HG03457 (cell line): ENCODE data around the gene UROD.
"Not testable (repeated sequence)": the region's sequence is repeated elsewhere in the genome, so short reads cannot be mapped to it uniquely, and the experiment has no call there.

Source experiments
- ATAC-seq: cut with Tn5 transposase; IDR thresholded peaks from one replicate; pipeline ENCODE4 v1.9.1; 2021; ENCODE audit warnings: moderate number of reproducible peaks; ENCODE audit not compliant: unreplicated experiment

Gene UROD

GRCh38 chr1:45038240-45038639 is 26.2 kb downstream of the UROD start:
- no peak for ATAC-seq

GRCh38 chr1:45038661-45039364 is 26.8 kb downstream of the UROD start:
- ATAC-seq: no peak

DNA sequence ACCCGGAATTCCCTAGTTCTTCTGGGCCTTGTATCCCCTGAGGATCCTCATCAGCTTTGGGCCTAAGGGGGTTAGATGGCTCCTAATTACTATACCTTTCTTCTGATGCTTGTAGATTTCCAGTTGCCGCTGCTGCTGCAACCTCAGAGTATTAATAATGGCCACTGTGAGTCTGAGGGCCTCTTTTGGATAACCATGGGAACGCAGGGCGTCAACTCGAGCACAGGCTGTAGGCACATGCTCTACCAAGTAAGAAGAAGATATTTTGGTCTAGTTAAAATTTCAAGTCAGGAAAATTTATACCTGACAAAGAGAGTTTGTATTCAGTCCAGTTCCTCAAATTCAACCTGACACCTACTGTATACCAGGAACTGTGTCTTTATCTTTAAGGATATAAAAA is 28.2 kb downstream of the UROD start:
- no peak for ATAC-seq

GRCh38 chr1:45043094-45043493 is 31.0 kb downstream of the UROD start:
- ATAC-seq: no peak

- no peak for ATAC-seq
Observed at GRCh38 chr1:45044916-45045315, 32.9 kb downstream of the UROD start.

DNA sequence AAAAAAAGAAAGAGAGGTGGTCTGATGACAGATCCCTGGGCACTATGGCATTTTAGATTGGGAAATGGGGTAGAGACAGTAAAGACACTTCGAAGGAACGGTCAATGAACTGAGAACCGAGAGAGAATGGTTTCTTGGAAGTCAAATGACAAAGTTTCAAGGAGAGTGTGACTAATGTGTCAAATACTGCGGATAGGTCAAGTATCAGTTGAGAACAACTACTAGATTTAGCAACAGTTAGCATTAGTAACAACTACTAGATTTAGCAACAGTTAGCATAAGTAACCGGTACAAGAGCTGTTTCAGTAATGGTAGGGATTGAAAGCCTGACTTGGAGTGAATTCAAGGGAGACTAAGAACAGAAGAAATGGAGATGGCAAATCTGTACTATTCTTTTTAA is 35.0 kb downstream of the UROD start:
- ATAC-seq: no peak

DNA sequence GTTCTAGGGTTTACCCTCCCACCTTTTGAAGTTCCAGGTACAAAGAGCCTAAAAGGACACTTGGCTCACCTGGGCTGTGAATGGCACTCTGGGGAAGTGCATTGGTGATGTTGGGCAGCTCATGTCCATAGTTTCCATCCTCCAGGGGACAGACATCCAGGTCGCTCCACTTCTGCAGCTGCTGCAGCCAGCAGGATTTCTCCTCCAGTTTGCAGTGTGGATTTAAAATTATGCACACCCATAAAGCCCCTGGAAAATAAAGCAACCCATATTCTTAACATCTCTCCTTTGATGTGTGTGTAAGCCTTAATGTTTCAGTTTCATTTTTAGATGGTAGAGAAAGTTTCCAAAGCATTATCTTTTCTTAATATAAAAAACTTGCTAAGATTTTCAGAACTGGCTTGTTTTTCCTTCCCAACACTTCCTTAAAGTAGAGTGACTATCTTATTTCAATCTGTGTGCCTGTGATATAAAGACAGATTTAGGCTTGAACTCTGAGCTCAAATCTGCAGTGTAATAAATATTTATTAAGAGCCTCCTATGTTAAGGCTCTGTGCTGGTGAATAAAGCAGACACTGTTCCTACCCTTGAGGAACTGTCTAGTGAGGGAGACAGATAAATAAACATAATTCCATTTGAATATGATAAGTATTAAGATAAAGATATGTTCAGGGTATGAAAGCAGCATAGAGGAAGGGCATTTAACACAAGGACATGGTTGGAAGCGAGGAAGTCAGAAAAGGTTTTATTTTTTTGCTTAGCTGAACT is 39.1 kb downstream of the UROD start:
- no peak for ATAC-seq

DNA sequence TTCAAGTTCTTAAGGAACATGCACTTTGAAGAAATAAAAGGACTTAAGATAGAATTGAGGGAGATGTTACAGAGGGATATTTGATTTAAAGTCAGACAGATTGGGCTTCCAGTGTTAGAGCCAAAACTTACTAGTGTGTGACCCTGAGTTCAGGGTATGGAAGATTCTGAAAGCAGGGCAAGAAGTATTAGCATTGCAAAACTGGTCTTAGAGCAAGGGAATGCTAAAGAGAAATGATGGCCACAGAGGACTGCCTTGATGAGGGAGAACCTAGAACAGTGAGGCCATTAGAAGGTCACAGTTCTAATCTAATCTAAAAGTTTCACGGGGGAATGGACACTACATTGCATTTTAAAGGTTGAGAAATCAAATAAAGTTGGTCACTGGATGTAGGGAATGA is 45.5 kb downstream of the UROD start:
- no peak for ATAC-seq

DNA sequence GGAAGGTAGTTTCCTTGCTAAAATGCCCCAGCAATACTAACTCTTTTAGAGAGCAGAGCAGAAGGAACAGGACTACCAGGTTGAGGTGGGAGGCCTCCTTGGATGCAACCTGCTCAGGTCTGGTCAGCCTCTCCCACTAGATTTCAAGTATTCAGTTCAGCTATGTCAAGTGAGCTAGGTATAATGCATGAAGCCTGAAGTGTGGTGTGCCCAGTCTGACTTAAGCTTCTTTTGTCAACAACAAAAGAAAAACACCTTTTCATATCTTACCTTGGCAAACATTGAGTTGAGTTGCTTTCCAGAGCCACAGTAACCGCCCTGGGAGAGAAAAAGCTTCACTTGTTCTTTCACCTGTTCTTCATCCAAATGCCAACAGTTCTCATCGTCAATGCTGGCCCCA is 47.8 kb downstream of the UROD start:
- ATAC-seq: no peak

DNA sequence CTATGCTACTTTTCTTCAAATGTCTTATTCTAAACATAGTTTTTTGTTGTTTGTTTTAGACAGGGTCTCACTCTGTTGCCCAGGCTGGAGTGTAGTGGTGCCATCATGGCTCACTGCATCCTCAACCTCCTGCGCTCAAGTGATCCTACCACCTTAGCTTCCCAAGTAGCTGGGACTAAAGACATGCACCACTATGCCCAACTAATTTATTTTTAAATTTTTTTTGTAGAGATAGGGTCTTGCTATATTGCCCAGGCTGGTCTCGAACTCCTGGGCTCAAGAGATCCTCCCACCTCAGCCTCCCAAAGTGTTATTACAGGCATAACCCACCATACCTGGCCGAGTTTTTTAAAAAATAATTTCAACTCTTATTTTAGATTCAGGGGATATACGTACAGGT is 50.4 kb downstream of the UROD start:
- not testable (repeated sequence) for ATAC-seq

DNA sequence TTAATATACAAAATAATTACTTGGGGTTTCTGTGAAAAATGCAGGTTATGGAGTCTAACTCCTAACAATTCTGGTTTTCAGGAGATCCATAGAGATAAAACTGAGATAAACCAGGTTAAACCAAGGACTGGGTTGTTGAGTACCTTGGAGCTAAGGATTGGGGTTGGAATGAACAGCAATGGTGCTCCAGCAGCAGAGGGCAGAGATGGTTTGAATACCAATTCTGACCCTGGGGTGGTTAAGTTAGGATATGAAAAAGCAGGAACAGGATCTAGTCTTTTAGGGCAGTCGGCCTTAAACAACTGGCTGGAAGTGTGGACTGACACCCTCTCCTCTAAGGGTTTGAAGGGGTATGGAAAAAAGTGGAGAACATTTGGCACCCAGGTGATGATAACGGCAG is 53.0 kb downstream of the UROD start:
- no peak for ATAC-seq
